Gastroesophageal sphincter (tissue), 4 donors: ENCODE data around the gene CDR2. TPM values are rescaled to one million over a fixed set of nuclear protein-coding genes. Genes with fewer than 3 reads are reported as not detected.
"Not testable (repeated sequence)": the region's sequence is repeated elsewhere in the genome, so short reads cannot be mapped to it uniquely, and the experiment has no call there.

Experiments used
- ATAC-seq: fragments of 150-250 bp; one replicate; pipeline ENCODE4 v1.9.1; 2016; ENCODE audit warnings: mild to moderate bottlenecking, moderate library complexity
- H3K27ac ChIP-seq, 4 donors: fragments of 200-600 bp; sonication (generic) in 3 of 4; 1 replicate in 3 of 4; 2 replicates in 1 of 4; pipeline ENCODE4 v1.5.1; 2016 to 2019
- H3K27me3 ChIP-seq: fragments of 200-600 bp; sonication (generic); one replicate; pipeline ENCODE4 v1.5.1; 2019
- H3K36me3 ChIP-seq, 2 donors: fragments of 200-600 bp; sonication (generic); one replicate each; pipeline ENCODE4 v1.5.1; 2019; ENCODE audit warnings: control low read depth in 1 of 2
- H3K4me1 ChIP-seq, 3 donors: fragments of 200-600 bp; sonication (generic); 1 replicate in 2 of 3; 2 replicates in 1 of 3; pipeline ENCODE4 v1.5.1; 2016 to 2019; ENCODE audit warnings: control low read depth in 2 of 3
- H3K4me3 ChIP-seq, 2 donors: fragments of 200-600 bp; sonication (generic); one replicate each; pipeline ENCODE4 v1.5.1; 2019; ENCODE audit warnings: mild to moderate bottlenecking in 1 of 2, moderate library complexity in 1 of 2
- H3K9me3 ChIP-seq, 3 donors: fragments of 200-600 bp; sonication (generic); one replicate each; pipeline ENCODE4 v1.5.1; 2017 to 2019; ENCODE audit warnings: control low read depth in 2 of 3
- CTCF ChIP-seq, 4 experiments: fragments of 200-600 bp in 2 of 4; fragments of 450-650 bp in 2 of 4; sonication (generic) in 1 of 4; IDR thresholded peaks; one replicate each; pipeline ENCODE4 v1.5.1; 2017 to 2019; ENCODE audit warnings: antibody characterized with exemption in 4 of 4, mild to moderate bottlenecking in 2 of 4, moderate library complexity in 2 of 4
- EP300 ChIP-seq: sonication (generic); formaldehyde crosslinking; IDR thresholded peaks from one replicate; pipeline ENCODE4 v1.6.1; 2017; ENCODE audit warnings: antibody characterized with exemption, mild to moderate bottlenecking
- POLR2A ChIP-seq, 2 donors: fragments of 450-650 bp; IDR thresholded peaks; one replicate each; pipeline ENCODE4 v1.6.1; 2017; ENCODE audit warnings: antibody characterized with exemption in 2 of 2, mild to moderate bottlenecking in 2 of 2, moderate library complexity in 1 of 2
- POLR2AphosphoS5 ChIP-seq: sonication (generic); formaldehyde crosslinking; IDR thresholded peaks from one replicate; pipeline ENCODE4 v1.6.1; 2017; ENCODE audit warnings: antibody characterized with exemption
- WGBS, 2 donors: methylation state at CpG; one replicate each; pipeline ENCODE4 v1.1.5; 2018; ENCODE audit warnings: low coverage in 1 of 2; 5-methylcytosine and 5-hydroxymethylcytosine counted together
- total RNA-seq, 4 donors: library from RNA; depleted of rRNA; stranded (reverse); fragments of >200 nt; gene quantifications; one replicate each; pipeline ENCODE4 v1.1.0, GENCODE V29; 2016

Gene CDR2
- total RNA-seq, 4 donors from 2014 or later, result 36.1 to 48.3 (median 41.7) TPM

- Histone ChIP-seq H3K4me1 (peaks cover 0 to 16% (median 5%) of the 10 kb centered on the region in 3 donors), H3K27ac (no peak overlapping the region), H3K4me3 (no peak overlapping the region), H3K36me3 (peaks cover 0 to 41% of the 10 kb centered on the region in 2 donors), H3K27me3 (no peaks in the 10 kb centered on the region), H3K9me3 (no peaks in the 10 kb centered on the region)
- TF ChIP-seq POLR2AphosphoS5, result no peak
- no peak for TF ChIP-seq CTCF (IDR thresholded peaks at IDR 0.05)
- TF ChIP-seq POLR2A (IDR thresholded peaks at IDR 0.05), result no peak
- TF ChIP-seq EP300, result no peak
- no peak for ATAC-seq
- WGBS, 2 donors, result 98 to 100% methylated on average over 1 to 9 of the region's 11 CpGs
Measured at GRCh38 chr16:22419908-22420307, 45.5 kb upstream of the CDR2 start.

- Histone ChIP-seq H3K27me3 (no peaks in the 10 kb centered on the region), H3K4me1 (peaks cover 0 to 5% (median 3%) of the 10 kb centered on the region in 3 donors), H3K27ac (no peak overlapping the region), H3K4me3 (no peak overlapping the region), H3K9me3 (no peaks in the 10 kb centered on the region), H3K36me3 (peaks cover 0 to 41% of the 10 kb centered on the region in 2 donors)
- ATAC-seq, result no peak
- TF ChIP-seq CTCF (IDR thresholded peaks at IDR 0.05), result no peak
- TF ChIP-seq POLR2AphosphoS5, result no peak
- TF ChIP-seq EP300, result no peak
- TF ChIP-seq POLR2A (IDR thresholded peaks at IDR 0.05), result no peak
- 89% methylated on average over 3 of the region's 3 CpGs for WGBS, 2 donors
Measured at GRCh38 chr16:22418826-22419225, 44.4 kb upstream of the CDR2 start.

- WGBS, 2 donors, result 100% methylated on average over 1 of the region's 6 CpGs
Measured at GRCh38 chr16:22417798-22418197, 43.4 kb upstream of the CDR2 start.

GRCh38 chr16:22417019-22417418, 42.6 kb upstream of the CDR2 start:
- TF ChIP-seq POLR2A (IDR thresholded peaks at IDR 0.05) (no peak), POLR2AphosphoS5 (no peak), CTCF (IDR thresholded peaks at IDR 0.05) (no peak), EP300 (no peak)
- Histone ChIP-seq H3K9me3 (no peaks in the 10 kb centered on the region), H3K27ac (no peak overlapping the region), H3K36me3 (peaks cover 0 to 35% of the 10 kb centered on the region in 2 donors), H3K4me3 (no peak overlapping the region), H3K4me1 (no peaks in the 10 kb centered on the region), H3K27me3 (no peaks in the 10 kb centered on the region)
- 86 to 88% methylated on average over 1 to 4 of the region's 4 CpGs for WGBS, 2 donors
- ATAC-seq, result no peak

More at GRCh38 chr16:22417798-22418197, 43.4 kb upstream of the CDR2 start:
- not testable (repeated sequence) for H3K4me1 ChIP-seq, H3K27ac ChIP-seq, H3K4me3 ChIP-seq, H3K27me3 ChIP-seq, H3K9me3 ChIP-seq, ATAC-seq
- peaks cover 0 to 41% of the 10 kb centered on the region in 2 donors for H3K36me3 ChIP-seq

- no peaks in the 10 kb centered on the region for H3K4me1 ChIP-seq
- no peaks in the 10 kb centered on the region for H3K27me3 ChIP-seq
- no peak for ATAC-seq
- no peak overlapping the region for H3K27ac ChIP-seq
- TF ChIP-seq CTCF (IDR thresholded peaks at IDR 0.05), result no peak
- TF ChIP-seq EP300, result no peak
- no peak for TF ChIP-seq POLR2A (IDR thresholded peaks at IDR 0.05)
- TF ChIP-seq POLR2AphosphoS5, result no peak
- peaks cover 0 to 5% of the 10 kb centered on the region in 2 donors for H3K36me3 ChIP-seq
- H3K4me3 ChIP-seq, result no peak overlapping the region
- H3K9me3 ChIP-seq, result no peaks in the 10 kb centered on the region
- WGBS, 2 donors, result 97 to 100% methylated on average over 3 to 5 of the region's 7 CpGs
Measured at GRCh38 chr16:22413819-22414218, 39.4 kb upstream of the CDR2 start.
